ENCODE measurements around the gene WDR20. TPM values are rescaled to one million over a fixed set of nuclear protein-coding genes. Genes with fewer than 3 reads are reported as not detected.

WDR20 gene
- total RNA-seq, 2 experiments from 2014 or later = 40.1 to 41.2 TPM

DNA sequence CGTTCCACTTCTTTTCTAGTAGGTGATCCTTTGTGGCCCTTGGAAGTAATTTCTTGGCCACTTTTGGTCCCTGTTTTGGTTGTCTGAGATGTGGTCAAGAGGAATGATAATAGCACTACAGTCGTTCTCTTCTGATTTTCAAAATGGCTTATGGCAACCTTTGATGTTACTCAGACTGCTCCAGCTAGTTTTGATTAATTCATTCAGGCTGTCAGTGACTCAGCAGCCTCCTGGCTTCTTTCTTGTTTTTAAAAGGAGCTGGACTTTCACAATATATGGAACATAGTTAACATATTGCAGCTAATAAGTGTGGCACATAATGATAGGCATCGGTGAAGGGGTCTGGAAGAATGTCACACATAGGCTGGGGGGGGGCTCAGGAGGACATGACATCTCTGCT, 47.3 kb downstream of the WDR20 start:
- DNase-seq (no peak), ATAC-seq (ENCODE audit: poor library complexity) (no peak)
- Histone ChIP-seq H3K4me3 (ENCODE audit: low read length) (no peak overlapping the region), H3K36me3 (ENCODE audit: insufficient read depth, low read length) (no peaks in the 10 kb centered on the region), H3K9me3 (ENCODE audit: control insufficient read depth in 1 of 2, insufficient read depth in 1 of 2, low read length in 2 of 2) (no peaks in the 10 kb centered on the region), H3K27ac (ENCODE audit: low read depth in 1 of 2, low read length in 2 of 2) (no peak overlapping the region), H3K4me1 (ENCODE audit: insufficient read depth, low read length) (peaks cover 23% of the 10 kb centered on the region), H3K27me3 (ENCODE audit: control insufficient read depth in 1 of 2, insufficient read depth in 2 of 2, low read length in 2 of 2) (no peaks in the 10 kb centered on the region)
- Mint-ChIP-seq H3K9me3 (no peaks in the 10 kb centered on the region), H3K27me3 (no peaks in the 10 kb centered on the region), H3K4me3 (no peak overlapping the region), H3K36me3 (ENCODE audit: low read depth) (no peaks in the 10 kb centered on the region), H3K4me1 (ENCODE audit: low read depth) (peaks cover 63% of the 10 kb centered on the region), H3K27ac (peak overlapping the region; percentile 28)
- ChIA-PET POLR2A (interaction anchor here (0.6 to 1.5 kb wide), 2 partner anchors 10 to 42 kb away, joined by 3 to 4 read pairs; no protein-coding TSS in a partner anchor), CTCF (no interaction called here)
- intact Hi-C loops (cut with DNase I, micrococcal nuclease) = no loop called here
- TF ChIP-seq, protein P1, sequence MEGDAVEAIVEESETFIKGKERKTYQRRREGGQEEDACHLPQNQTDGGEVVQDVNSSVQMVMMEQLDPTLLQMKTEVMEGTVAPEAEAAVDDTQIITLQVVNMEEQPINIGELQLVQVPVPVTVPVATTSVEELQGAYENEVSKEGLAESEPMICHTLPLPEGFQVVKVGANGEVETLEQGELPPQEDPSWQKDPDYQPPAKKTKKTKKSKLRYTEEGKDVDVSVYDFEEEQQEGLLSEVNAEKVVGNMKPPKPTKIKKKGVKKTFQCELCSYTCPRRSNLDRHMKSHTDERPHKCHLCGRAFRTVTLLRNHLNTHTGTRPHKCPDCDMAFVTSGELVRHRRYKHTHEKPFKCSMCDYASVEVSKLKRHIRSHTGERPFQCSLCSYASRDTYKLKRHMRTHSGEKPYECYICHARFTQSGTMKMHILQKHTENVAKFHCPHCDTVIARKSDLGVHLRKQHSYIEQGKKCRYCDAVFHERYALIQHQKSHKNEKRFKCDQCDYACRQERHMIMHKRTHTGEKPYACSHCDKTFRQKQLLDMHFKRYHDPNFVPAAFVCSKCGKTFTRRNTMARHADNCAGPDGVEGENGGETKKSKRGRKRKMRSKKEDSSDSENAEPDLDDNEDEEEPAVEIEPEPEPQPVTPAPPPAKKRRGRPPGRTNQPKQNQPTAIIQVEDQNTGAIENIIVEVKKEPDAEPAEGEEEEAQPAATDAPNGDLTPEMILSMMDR (IDR thresholded peaks at IDR 0.05) = no peak

DNA sequence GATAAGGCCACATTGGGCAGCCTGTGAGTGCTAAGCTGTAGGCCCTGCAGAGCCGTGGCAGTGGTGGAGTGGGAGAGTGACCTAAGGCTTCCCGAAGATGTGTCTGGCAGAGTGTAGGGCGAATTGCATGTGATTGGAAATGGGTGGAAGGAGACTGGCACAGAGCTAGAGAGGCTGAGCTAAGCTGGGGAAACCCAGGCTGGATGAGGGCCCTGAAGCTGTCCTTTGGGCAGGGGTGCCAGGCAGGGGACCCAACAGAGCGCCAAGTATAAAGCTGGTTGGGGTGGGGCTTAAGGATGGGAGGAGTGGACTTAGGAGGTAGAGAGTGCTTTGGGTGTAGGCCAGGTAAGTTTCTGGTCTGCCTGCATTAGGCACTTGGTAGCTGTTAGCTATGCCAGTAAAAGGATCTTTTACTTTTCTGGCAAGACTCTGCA, 47.9 kb downstream of the WDR20 start:
- H3K4me3 ChIP-seq (ENCODE audit: low read length) = no peak overlapping the region
- no peaks in the 10 kb centered on the region for H3K9me3 ChIP-seq (ENCODE audit: control insufficient read depth in 1 of 2, insufficient read depth in 1 of 2, low read length in 2 of 2)
- H3K27ac Mint-ChIP-seq = peak overlapping the region; percentile 28
- no peaks in the 10 kb centered on the region for H3K27me3 ChIP-seq (ENCODE audit: control insufficient read depth in 1 of 2, insufficient read depth in 2 of 2, low read length in 2 of 2)
- H3K27me3 Mint-ChIP-seq = no peaks in the 10 kb centered on the region
- TF ChIP-seq, protein P1 (IDR thresholded peaks at IDR 0.05) = no peak
- no peaks in the 10 kb centered on the region for H3K9me3 Mint-ChIP-seq
- peaks cover 59% of the 10 kb centered on the region for H3K4me1 Mint-ChIP-seq (ENCODE audit: low read depth)
- H3K36me3 ChIP-seq (ENCODE audit: insufficient read depth, low read length) = no peaks in the 10 kb centered on the region
- intact Hi-C loops (cut with DNase I, micrococcal nuclease) = no loop called here
- ChIA-PET CTCF (no interaction called here), POLR2A (interaction anchor here (0.6 to 1.5 kb wide), 2 partner anchors 10 to 43 kb away, joined by 3 to 4 read pairs; no protein-coding TSS in a partner anchor)
- peaks cover 23% of the 10 kb centered on the region for H3K4me1 ChIP-seq (ENCODE audit: insufficient read depth, low read length)
- H3K27ac ChIP-seq (ENCODE audit: low read depth in 1 of 2, low read length in 2 of 2) = no peak overlapping the region
- ATAC-seq (ENCODE audit: poor library complexity) = no peak
- H3K36me3 Mint-ChIP-seq (ENCODE audit: low read depth) = no peaks in the 10 kb centered on the region
- no peak for DNase-seq
- no peak overlapping the region for H3K4me3 Mint-ChIP-seq

DNA sequence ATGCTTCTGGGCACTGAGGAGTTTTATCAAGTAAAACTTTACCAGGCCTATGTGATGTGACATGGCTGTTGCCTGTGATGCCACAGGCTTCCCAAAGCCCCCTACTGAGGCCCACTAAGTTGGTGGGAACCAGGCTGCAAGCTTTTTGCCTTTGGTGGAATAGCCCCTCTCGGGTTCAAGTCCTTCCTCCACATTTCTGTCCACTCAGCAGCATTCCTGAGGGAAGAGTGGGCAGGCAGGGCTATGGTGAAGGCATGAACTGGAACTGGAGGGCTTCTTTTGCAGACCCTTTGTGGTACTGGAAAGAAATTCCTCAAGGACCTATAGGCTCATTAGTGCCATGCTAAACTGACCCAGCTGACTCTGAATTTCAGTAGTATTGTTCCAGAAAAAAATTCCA, 48.5 kb downstream of the WDR20 start:
- intact Hi-C loops (cut with DNase I, micrococcal nuclease) = no loop called here
- POLR2A ChIA-PET = interaction anchor here (1.5 kb wide), 1 partner anchor 11 kb away, joined by 4 read pairs; no protein-coding TSS in a partner anchor
- H3K4me1 Mint-ChIP-seq (ENCODE audit: low read depth) = peaks cover 54% of the 10 kb centered on the region
- CTCF ChIA-PET = no interaction called here
- no peak overlapping the region for H3K27ac Mint-ChIP-seq
- H3K27me3 Mint-ChIP-seq = no peaks in the 10 kb centered on the region
- H3K4me1 ChIP-seq (ENCODE audit: insufficient read depth, low read length) = peaks cover 19% of the 10 kb centered on the region
- ATAC-seq (ENCODE audit: poor library complexity) = no peak
- H3K9me3 ChIP-seq (ENCODE audit: control insufficient read depth in 1 of 2, insufficient read depth in 1 of 2, low read length in 2 of 2) = no peaks in the 10 kb centered on the region
- no peaks in the 10 kb centered on the region for H3K9me3 Mint-ChIP-seq
- H3K27me3 ChIP-seq (ENCODE audit: control insufficient read depth in 1 of 2, insufficient read depth in 2 of 2, low read length in 2 of 2) = no peaks in the 10 kb centered on the region
- H3K36me3 ChIP-seq (ENCODE audit: insufficient read depth, low read length) = no peaks in the 10 kb centered on the region
- H3K4me3 ChIP-seq (ENCODE audit: low read length) = no peak overlapping the region
- no peaks in the 10 kb centered on the region for H3K36me3 Mint-ChIP-seq (ENCODE audit: low read depth)
- DNase-seq = no peak
- H3K27ac ChIP-seq (ENCODE audit: low read depth in 1 of 2, low read length in 2 of 2) = no peak overlapping the region
- TF ChIP-seq, protein P1 (IDR thresholded peaks at IDR 0.05) = no peak
- no peak overlapping the region for H3K4me3 Mint-ChIP-seq

Data from CD4-positive, alpha-beta T cell (primary cell).